ENCODE measurements around the gene MAGI1. TPM values are rescaled to one million over a fixed set of nuclear protein-coding genes. Genes with fewer than 3 reads are reported as not detected.

MAGI1 gene
- total RNA-seq, 2 donors from 2014 or later = 37.5 to 51.6 TPM

GRCh38 chr3:65484964-65485363 is 553.8 kb downstream of the MAGI1 start:
- Histone ChIP-seq H3K36me3 (no peaks in the 10 kb centered on the region), H3K27ac (peak overlapping the region in 1 of 2 donors; percentile 22), H3K4me3 (no peak overlapping the region), H3K9me3 (no peaks in the 10 kb centered on the region), H3K27me3 (replicated peaks; ENCODE audit: insufficient read depth) (no peaks in the 10 kb centered on the region), H3K4me1 (replicated peaks) (peaks cover 16% of the 10 kb centered on the region)
- DNase-seq (ENCODE audit: low spot score) = no peak
- intact Hi-C loops (cut with DNase I) = no loop called here
- TF ChIP-seq POLR2A (IDR thresholded peaks at IDR 0.05) = no peak
- TF ChIP-seq CTCF (IDR thresholded peaks at IDR 0.05) = no peak
- TF ChIP-seq POLR2AphosphoS5 (IDR thresholded peaks at IDR 0.05) = peak; percentile 59
- 53% methylated on average over 3 of the region's 3 CpGs for WGBS

GRCh38 chr3:65483480-65483879 is 555.2 kb downstream of the MAGI1 start:
- H3K4me1 ChIP-seq (replicated peaks) = peaks cover 16% of the 10 kb centered on the region
- peak; percentile 92 for TF ChIP-seq POLR2AphosphoS5 (IDR thresholded peaks at IDR 0.05)
- no peak for TF ChIP-seq POLR2A (IDR thresholded peaks at IDR 0.05)
- H3K27ac ChIP-seq = peak overlapping the region in 1 of 2 donors; percentile 22
- no peak overlapping the region for H3K4me3 ChIP-seq
- H3K27me3 ChIP-seq (replicated peaks; ENCODE audit: insufficient read depth) = no peaks in the 10 kb centered on the region
- H3K36me3 ChIP-seq = no peaks in the 10 kb centered on the region
- peak; percentile 89 for DNase-seq (ENCODE audit: low spot score)
- intact Hi-C loops (cut with DNase I) = no loop called here
- WGBS = 15% methylated on average over 6 of the region's 6 CpGs
- no peaks in the 10 kb centered on the region for H3K9me3 ChIP-seq

- intact Hi-C loops (cut with DNase I) = no loop called here
- H3K36me3 ChIP-seq = no peaks in the 10 kb centered on the region
- DNase-seq (ENCODE audit: low spot score) = no peak
- H3K9me3 ChIP-seq = no peaks in the 10 kb centered on the region
- no peaks in the 10 kb centered on the region for H3K27me3 ChIP-seq (replicated peaks; ENCODE audit: insufficient read depth)
- no peak overlapping the region for H3K27ac ChIP-seq
- TF ChIP-seq CTCF (IDR thresholded peaks at IDR 0.05) = no peak
- TF ChIP-seq POLR2A (IDR thresholded peaks at IDR 0.05) = no peak
- no peak for TF ChIP-seq POLR2AphosphoS5 (IDR thresholded peaks at IDR 0.05)
- H3K4me3 ChIP-seq = no peak overlapping the region
- WGBS = 35% methylated on average over 2 of the region's 2 CpGs
- H3K4me1 ChIP-seq (replicated peaks) = peaks cover 16% of the 10 kb centered on the region
Observed at GRCh38 chr3:65483011-65483410, 555.7 kb downstream of the MAGI1 start.

- Histone ChIP-seq H3K9me3 (no peaks in the 10 kb centered on the region), H3K27me3 (replicated peaks; ENCODE audit: insufficient read depth) (no peaks in the 10 kb centered on the region), H3K36me3 (no peaks in the 10 kb centered on the region), H3K27ac (no peak overlapping the region), H3K4me1 (replicated peaks) (peaks cover 16% of the 10 kb centered on the region), H3K4me3 (no peak overlapping the region)
- TF ChIP-seq POLR2AphosphoS5 (IDR thresholded peaks at IDR 0.05) = no peak
- TF ChIP-seq CTCF (IDR thresholded peaks at IDR 0.05) = no peak
- no peak for TF ChIP-seq POLR2A (IDR thresholded peaks at IDR 0.05)
- 73% methylated on average over 4 of the region's 4 CpGs for WGBS
- intact Hi-C loops (cut with DNase I) = no loop called here
- DNase-seq (ENCODE audit: low spot score) = no peak
Observed at GRCh38 chr3:65481085-65481484, 557.6 kb downstream of the MAGI1 start.

GRCh38 chr3:65479990-65480389 is 558.7 kb downstream of the MAGI1 start:
- no peak for DNase-seq (ENCODE audit: low spot score)
- intact Hi-C loops (cut with DNase I) = no loop called here
- no peak overlapping the region for H3K27ac ChIP-seq
- H3K4me3 ChIP-seq = no peak overlapping the region
- H3K4me1 ChIP-seq (replicated peaks) = peaks cover 9% of the 10 kb centered on the region
- H3K9me3 ChIP-seq = no peaks in the 10 kb centered on the region
- WGBS = 65% methylated on average over 3 of the region's 3 CpGs
- TF ChIP-seq CTCF (IDR thresholded peaks at IDR 0.05) (no peak), POLR2A (IDR thresholded peaks at IDR 0.05) (no peak), POLR2AphosphoS5 (IDR thresholded peaks at IDR 0.05) (no peak)
- H3K27me3 ChIP-seq (replicated peaks; ENCODE audit: insufficient read depth) = no peaks in the 10 kb centered on the region
- no peaks in the 10 kb centered on the region for H3K36me3 ChIP-seq

Measured in prostate gland (tissue), 2 donors.